Keratinocyte (primary cell): ENCODE measurements around the gene ZNF234.

Experiments used
- EZH2 ChIP-seq: IDR thresholded peaks from one replicate; pipeline ENCODE4 v1.6.1; 2012; ENCODE audit warnings: inconsistent platforms, mild to moderate bottlenecking, low read length, moderate library complexity
- TF ChIP-seq, protein P1 (sequence below), 3 experiments: IDR thresholded peaks in 1 of 3; conservative IDR thresholded peaks in 1 of 3; optimal IDR thresholded peaks in 1 of 3; 2 replicates in 2 of 3; 3 replicates in 1 of 3; pipeline versions ENCODE3 to v1.5.1; 2011; ENCODE audit warnings: low read length in 3 of 3, mild to moderate bottlenecking in 3 of 3, moderate library complexity in 2 of 3, control low read depth in 1 of 3, inconsistent platforms in 1 of 3; ENCODE audit not compliant: insufficient read depth in 2 of 3; ENCODE audit errors: extremely low read depth in 1 of 3

DNA sequence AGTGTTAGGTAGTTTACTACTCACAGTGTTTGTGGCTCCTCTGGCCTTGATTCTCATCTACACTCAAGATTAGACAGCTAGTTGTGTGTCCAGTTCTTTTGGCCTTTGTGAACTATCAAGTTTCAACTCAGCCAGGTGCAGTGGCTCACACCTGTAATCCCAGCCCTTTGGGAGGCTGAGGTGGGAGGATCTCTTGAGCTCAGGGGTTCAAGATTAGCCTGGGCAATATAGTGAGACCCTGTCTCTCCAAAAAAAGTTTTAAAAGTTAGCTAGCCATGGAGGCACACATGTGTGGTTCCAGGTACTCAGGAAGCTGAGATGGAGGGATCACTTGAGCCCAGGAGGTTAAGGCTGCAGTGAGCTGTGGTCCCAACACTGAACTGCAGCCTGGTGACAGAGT, 39.6 kb downstream of the ZNF234 start:
- TF ChIP-seq, protein P1, sequence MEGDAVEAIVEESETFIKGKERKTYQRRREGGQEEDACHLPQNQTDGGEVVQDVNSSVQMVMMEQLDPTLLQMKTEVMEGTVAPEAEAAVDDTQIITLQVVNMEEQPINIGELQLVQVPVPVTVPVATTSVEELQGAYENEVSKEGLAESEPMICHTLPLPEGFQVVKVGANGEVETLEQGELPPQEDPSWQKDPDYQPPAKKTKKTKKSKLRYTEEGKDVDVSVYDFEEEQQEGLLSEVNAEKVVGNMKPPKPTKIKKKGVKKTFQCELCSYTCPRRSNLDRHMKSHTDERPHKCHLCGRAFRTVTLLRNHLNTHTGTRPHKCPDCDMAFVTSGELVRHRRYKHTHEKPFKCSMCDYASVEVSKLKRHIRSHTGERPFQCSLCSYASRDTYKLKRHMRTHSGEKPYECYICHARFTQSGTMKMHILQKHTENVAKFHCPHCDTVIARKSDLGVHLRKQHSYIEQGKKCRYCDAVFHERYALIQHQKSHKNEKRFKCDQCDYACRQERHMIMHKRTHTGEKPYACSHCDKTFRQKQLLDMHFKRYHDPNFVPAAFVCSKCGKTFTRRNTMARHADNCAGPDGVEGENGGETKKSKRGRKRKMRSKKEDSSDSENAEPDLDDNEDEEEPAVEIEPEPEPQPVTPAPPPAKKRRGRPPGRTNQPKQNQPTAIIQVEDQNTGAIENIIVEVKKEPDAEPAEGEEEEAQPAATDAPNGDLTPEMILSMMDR (optimal IDR thresholded peaks at IDR 0.05 in 1 of 3, IDR thresholded peaks at IDR 0.05 in 1 of 3, conservative IDR thresholded peaks at IDR 0.05 in 1 of 3; ENCODE audit: extremely low read depth in 1 of 3, insufficient read depth in 2 of 3, low read length in 3 of 3): no peak
- TF ChIP-seq EZH2: no peak
